ENCODE results near the gene HSP90AA1. TPM values are rescaled to one million over a fixed set of nuclear protein-coding genes. Genes with fewer than 3 reads are reported as not detected.
A peak's percentile ranks its signal among the peaks of the same experiment; 100 is the strongest.

HSP90AA1 gene
- total and polyA plus RNA-seq, 2 donors (not counting 1 experiment from before 2014, with no cell fraction given): 342 to 493 TPM

- DNase-seq (ENCODE audit: low read depth in 2 of 2): no peak
- no peak overlapping the region for H2AFZ ChIP-seq (ENCODE audit: low read length)
These were observed 2.9 kb upstream of the HSP90AA1 start for GRCh38 chr14:102089621-102090343.

GRCh38 chr14:102088012-102088792 lies 1.4 kb upstream of the HSP90AA1 start:
- no peak overlapping the region for H3K9ac ChIP-seq (ENCODE audit: insufficient read depth, low read length)

More at GRCh38 chr14:102089621-102090343, 2.9 kb upstream of the HSP90AA1 start:
- H3K9me3 ChIP-seq (ENCODE audit: control insufficient read depth, insufficient read depth, low read depth, low read length): no peaks in the 10 kb centered on the region
- H3K79me2 ChIP-seq (ENCODE audit: control insufficient read depth, insufficient read depth, low read length): peaks cover 15% of the 10 kb centered on the region
- no peaks in the 10 kb centered on the region for H4K20me1 ChIP-seq (ENCODE audit: control insufficient read depth, extremely low read depth, insufficient read depth, low read length)
- H3K27ac ChIP-seq (ENCODE audit: insufficient read depth, low read length): no peak overlapping the region
- peaks cover 2% of the 10 kb centered on the region for H3K4me1 ChIP-seq (ENCODE audit: control insufficient read depth, extremely low read depth, insufficient read depth, low read length)
- TF ChIP-seq CTCF (conservative IDR thresholded peaks at IDR 0.05 in 1 of 2, IDR thresholded peaks at IDR 0.05 in 1 of 2; ENCODE audit: low read depth in 1 of 2, low read length in 2 of 2): no peak
- TF ChIP-seq EZH2 (IDR thresholded peaks at IDR 0.05; ENCODE audit: low read length, missing control alignments): no peak
- H3K4me2 ChIP-seq (ENCODE audit: extremely low read depth, insufficient read depth, low read length): no peak overlapping the region
- H3K4me3 ChIP-seq (replicated peaks in 1 of 4; ENCODE audit: control extremely low read depth in 1 of 4, insufficient read depth in 1 of 4, low read depth in 3 of 4, low read length in 4 of 4): no peak overlapping the region
- H3K36me3 ChIP-seq (ENCODE audit: control insufficient read depth, insufficient read depth, low read length): peaks cover 5% of the 10 kb centered on the region
- H3K27me3 ChIP-seq (ENCODE audit: control insufficient read depth, insufficient read depth, low read length): no peaks in the 10 kb centered on the region
- H3K9ac ChIP-seq (ENCODE audit: insufficient read depth, low read length): no peak overlapping the region

More at GRCh38 chr14:102088012-102088792, 1.4 kb upstream of the HSP90AA1 start:
- Histone ChIP-seq H4K20me1 (ENCODE audit: control insufficient read depth, extremely low read depth, insufficient read depth, low read length) (peaks cover 2% of the 10 kb centered on the region), H3K27ac (ENCODE audit: insufficient read depth, low read length) (peak overlapping the region; percentile 87), H3K79me2 (ENCODE audit: control insufficient read depth, insufficient read depth, low read length) (peaks cover 30% of the 10 kb centered on the region), H3K9me3 (ENCODE audit: control insufficient read depth, insufficient read depth, low read depth, low read length) (no peaks in the 10 kb centered on the region), H3K4me2 (ENCODE audit: extremely low read depth, insufficient read depth, low read length) (peak overlapping the region; percentile 90), H3K4me1 (ENCODE audit: control insufficient read depth, extremely low read depth, insufficient read depth, low read length) (peaks cover 2% of the 10 kb centered on the region), H3K27me3 (ENCODE audit: control insufficient read depth, insufficient read depth, low read length) (no peaks in the 10 kb centered on the region), H3K36me3 (ENCODE audit: control insufficient read depth, insufficient read depth, low read length) (peaks cover 10% of the 10 kb centered on the region), H3K4me3 (replicated peaks in 1 of 4; ENCODE audit: control extremely low read depth in 1 of 4, insufficient read depth in 1 of 4, low read depth in 3 of 4, low read length in 4 of 4) (peak overlapping the region; percentile 8 to 76 (median 68)), H2AFZ (ENCODE audit: low read length) (no peak overlapping the region)
- no peak for DNase-seq (ENCODE audit: low read depth in 2 of 2)
- TF ChIP-seq CTCF (conservative IDR thresholded peaks at IDR 0.05 in 1 of 2, IDR thresholded peaks at IDR 0.05 in 1 of 2; ENCODE audit: low read depth in 1 of 2, low read length in 2 of 2): no peak
- TF ChIP-seq EZH2 (IDR thresholded peaks at IDR 0.05; ENCODE audit: low read length, missing control alignments): no peak
